Sigmoid colon (tissue), 4 donors: Measurements from ENCODE around the gene UNC13C.

ENCODE experiments used
- CTCF ChIP-seq, 4 experiments: fragments of 450-650 bp in 3 of 4; fragments of 200-600 bp in 1 of 4; IDR thresholded peaks; one replicate each; pipeline ENCODE4 v1.5.1; 2016 to 2019; ENCODE audit warnings: antibody characterized with exemption in 4 of 4, mild to moderate bottlenecking in 3 of 4, moderate library complexity in 2 of 4
- EP300 ChIP-seq, 4 donors: sonication (generic); formaldehyde crosslinking; IDR thresholded peaks; one replicate each; pipeline ENCODE4 v1.6.1; 2017; ENCODE audit warnings: antibody characterized with exemption in 4 of 4

- no peak for TF ChIP-seq CTCF (IDR thresholded peaks at IDR 0.05)
- TF ChIP-seq EP300 (IDR thresholded peaks at IDR 0.05), result no peak
Observed at GRCh38 chr15:54571576-54571975, 593.3 kb downstream of the UNC13C start.
